Measurements from ENCODE around the gene DEPP1.

GRCh38 chr10:44930904-44931620, 47.5 kb downstream of the DEPP1 start:
- TF ChIP-seq ZNF274 (IDR thresholded peaks at IDR 0.05; ENCODE audit: low read depth, low read length): no peak
- TF ChIP-seq YY1 (IDR thresholded peaks at IDR 0.05; ENCODE audit: insufficient read depth, insufficient read length): no peak

All from NT2/D1 (cell line).